UCSD-AML1 (cell line): Measurements from ENCODE around the gene FAU.

Experiments
- DNase-seq: peaks from one replicate; lab custom pipeline; 2025; ENCODE audit not compliant: unreplicated experiment; lab: John Stamatoyannopoulos, UW

FAU gene

DNA sequence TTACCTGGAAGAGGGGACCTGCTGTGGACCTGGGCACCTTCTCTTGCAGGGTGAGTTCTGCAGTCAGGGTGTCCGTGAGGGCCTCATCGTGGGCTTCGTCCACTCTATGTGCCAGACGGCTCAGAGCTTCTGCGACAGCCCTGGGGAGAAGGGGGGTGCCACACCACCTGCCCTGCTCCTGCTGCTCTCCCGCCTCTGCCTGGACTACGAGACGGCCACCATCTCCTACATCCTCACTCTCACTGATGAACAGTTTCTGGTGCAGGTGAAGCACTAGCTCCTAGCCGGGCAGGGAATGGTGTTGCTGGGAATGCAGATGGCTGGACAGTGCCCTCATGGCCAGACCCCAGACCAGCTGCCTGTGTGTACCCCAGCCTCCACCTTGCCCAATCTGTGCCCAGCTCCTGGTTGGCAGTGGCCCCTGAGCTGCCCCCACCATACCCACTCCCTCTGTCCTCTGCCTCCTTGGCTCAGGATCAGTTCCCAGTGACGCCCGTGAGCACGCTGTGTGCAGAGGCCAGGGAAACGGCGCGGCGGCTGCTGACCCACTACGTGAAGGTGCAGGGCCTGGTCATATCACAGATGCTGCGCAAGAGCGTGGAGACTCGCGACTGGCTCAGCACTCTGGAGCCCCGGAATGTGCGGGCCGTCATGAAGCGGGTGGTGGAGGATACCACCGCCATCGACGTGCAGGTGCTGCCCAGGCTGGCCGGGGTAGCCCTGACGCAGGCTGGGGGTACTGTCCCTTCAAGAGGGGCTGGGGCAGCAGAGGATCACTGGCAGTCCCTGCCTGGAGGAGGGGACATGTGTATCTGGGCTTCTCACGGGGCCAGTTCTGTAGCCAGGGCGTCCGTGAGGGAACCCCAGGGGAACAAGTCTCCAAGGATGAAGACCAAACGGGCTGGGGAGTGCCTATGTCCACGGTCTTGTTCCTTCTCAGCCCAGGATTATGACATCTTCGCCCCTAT, 12.4 kb downstream of the FAU start:
- DNase-seq, result no peak

DNA sequence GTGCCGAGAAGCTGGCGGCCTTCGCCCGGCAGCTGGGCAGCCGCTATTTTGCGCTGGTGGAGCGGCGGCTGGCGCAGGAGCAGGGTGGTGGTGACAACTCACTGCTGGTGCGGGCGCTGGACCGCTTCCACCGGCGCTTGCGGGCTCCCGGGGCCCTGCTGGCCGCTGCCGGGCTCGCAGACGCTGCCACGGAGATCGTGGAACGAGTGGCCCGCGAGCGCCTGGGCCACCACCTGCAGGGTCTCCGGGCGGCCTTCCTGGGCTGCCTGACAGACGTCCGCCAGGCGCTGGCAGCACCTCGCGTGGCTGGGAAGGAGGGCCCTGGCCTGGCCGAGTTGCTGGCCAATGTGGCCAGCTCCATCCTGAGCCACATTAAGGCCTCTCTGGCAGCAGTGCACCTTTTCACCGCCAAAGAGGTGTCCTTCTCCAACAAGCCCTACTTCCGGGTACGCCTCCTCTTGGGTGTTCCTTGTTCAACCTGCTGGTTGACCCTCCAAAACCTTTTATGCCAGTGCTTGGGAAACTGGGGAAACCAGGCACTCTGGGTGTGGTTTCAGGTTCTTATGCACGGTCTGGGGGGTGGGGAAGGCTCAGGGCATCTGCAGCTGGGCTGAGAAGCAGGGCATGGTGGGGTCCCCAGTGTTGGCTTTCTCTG, 13.3 kb downstream of the FAU start:
- no peak for DNase-seq

DNA sequence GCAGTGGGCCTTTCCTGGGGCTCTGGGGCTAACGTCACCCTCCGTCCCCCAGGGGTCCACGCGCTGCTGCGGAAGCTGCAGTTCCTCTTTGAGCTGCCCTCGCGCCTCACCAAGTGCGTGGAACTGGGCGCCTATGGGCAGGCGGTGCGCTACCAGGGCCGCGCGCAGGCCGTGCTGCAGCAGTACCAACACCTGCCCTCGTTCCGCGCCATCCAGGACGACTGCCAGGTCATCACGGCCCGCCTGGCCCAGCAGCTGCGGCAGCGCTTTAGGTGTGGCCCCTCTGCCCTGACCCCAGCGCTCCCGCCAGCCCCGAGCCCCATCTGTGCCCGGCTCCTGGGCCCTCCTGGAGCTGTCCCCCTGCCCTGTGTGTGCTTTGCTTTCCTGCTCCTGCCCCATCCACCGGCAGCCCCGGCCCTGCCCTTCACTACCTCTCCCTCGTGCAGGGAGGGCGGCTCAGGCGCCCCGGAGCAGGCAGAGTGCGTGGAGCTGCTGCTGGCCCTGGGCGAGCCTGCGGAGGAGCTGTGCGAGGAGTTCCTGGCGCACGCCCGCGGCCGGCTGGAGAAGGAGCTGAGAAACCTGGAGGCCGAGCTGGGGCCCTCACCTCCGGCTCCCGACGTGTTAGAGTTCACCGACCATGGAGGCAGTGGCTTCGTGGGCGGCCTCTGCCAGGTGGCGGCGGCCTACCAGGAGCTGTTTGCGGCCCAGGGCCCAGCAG, 14.0 kb downstream of the FAU start:
- no peak for DNase-seq

DNA sequence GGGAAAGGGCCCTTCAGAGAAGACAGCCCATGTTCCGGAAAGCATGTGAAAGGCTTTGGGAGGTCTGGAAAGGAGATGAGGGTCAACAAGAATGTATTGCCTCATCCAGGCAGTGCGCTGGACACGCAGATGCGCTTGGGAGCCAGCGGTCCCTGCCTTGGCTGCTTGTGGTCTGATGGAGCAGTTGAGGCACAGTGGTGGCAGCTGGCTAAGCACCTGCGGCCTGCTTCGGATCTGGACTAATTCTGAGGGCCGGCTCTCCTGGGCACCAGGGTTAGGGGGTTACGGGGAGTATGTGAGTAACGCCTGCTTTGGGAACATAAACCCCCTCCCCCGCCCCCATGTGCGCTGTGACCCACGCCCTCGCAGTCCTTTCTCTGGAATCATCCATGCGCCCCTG, 14.9 kb downstream of the FAU start:
- no peak for DNase-seq

DNA sequence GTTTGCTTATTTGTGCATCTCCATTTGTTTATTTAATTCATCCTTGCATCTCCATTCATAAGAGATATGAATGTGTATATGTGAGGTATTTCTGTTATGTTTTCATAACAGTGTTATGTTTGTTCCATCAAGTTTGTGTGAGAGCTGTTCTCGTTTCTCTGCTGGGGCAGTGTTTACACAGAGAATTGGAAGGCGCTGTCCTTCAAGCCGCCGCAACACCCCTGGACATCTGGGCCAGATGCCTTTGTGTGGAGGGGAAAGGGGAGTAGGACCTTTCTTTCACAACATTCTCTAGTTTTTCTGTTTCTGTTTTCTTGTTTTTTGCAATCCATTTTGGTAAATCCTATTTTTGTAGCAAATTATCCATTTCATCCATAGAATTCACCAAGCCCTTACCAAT, 17.3 kb downstream of the FAU start:
- DNase-seq, result no peak

DNA sequence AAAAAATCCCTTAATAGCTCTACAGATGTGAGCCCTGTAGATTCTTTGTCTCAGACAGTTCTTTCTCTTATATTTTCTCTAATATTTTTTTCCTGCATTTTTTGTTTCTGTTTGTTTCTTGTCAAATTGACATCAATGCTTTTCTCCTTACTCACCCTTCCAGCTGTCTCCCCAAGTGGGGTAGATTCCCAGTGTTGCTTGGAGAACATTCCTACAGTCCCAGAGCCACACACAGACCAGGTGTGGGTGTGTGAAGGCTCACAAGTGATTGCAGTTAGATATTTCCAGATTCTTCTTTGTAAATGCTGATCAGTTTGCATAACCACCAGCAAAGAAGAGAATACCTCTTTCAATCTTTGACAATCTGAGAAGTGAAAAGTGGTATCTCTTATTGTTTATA, 18.5 kb downstream of the FAU start:
- DNase-seq, result no peak

DNA sequence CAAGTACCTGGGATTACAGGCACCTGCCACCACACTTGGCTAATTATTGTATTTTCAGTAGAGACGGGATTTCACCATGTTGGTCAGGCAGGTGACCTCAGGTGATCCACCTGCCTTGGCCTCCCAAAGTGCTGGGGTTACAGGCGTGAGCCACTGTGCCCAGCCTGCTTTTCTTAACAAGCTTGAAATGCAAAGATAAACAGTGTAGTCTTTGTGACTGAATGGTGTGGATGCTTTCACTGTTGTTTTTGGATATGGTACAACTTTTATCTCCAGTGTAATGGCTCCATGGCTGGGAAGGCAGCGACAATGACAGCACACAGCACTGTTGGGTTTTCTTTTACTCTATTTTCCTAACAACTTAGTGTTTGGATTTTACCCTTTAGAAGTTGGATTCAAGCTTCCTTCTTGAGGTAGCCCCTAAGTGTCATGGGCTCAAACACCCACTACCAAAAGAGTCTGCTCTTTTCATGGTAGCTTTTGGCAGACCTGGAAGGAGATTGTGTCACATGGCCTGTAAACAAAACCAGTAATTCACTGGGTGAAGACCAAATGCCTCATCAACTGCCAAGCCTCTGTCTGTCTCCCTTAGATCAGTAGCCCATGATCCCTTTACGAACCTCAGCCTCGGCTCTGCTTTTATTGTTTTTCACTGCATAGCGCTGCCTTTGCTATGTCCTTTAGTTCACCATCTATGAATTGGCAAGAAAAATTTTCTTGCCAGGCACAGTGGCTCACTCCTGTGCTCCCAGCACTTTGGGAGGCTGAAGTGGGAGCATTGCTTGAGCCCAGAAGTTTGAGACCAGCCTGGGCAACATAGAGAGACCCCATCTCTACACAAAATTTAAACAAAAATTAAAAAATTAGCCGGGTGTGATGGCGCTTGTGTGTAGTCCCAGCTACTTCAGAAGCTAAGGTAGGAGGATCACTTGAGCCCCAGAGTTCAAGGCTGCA, 19.5 kb downstream of the FAU start:
- DNase-seq, result no peak

DNA sequence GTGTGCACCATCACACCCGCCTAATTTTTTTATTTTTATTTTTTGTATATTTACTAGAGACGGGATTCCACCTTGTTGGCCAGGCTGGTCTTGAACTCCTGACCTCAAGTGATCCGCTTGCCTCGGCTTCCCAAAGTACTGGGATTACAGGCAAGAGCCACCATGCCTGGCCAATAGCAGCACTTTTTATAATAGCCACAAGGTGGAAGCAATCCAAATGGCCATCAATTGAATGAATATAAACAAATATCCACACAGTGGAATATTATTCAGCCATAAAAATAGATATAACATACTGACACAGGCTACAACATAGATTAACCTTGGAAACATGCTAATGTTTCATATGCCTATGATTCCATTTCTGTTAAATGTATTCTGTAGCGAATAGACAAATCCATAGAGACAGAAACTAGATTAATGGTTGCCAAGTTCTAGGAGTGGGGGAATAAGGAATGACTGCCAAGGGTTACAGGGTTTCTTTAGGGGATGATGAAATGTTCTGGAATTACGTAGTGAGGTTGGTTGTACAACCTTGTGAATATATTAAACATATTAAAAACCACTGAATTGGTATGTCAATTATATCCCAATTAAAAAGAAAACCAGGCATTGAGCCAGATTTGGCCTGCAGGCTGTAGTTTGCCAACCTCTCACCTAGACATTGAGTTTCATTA, 21.1 kb downstream of the FAU start:
- DNase-seq, result no peak

DNA sequence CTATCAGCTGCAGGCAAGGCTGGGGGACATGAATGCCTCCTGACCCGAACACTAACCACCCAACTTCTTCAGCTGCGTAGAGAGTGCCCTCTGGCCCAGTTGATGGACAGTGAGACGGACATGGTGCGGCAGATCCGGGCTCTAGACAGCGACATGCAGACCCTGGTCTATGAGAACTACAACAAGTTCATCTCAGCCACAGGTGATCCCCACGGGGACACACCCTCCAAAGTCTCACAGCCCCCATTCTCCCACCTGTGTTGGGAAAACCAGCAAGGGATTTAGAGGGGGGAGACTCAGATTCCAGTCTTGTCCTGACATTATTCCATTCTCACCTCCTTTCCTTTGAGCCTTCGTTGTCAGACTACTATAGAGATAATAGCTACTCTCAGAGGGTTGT, 25.0 kb downstream of the FAU start:
- no peak for DNase-seq

DNA sequence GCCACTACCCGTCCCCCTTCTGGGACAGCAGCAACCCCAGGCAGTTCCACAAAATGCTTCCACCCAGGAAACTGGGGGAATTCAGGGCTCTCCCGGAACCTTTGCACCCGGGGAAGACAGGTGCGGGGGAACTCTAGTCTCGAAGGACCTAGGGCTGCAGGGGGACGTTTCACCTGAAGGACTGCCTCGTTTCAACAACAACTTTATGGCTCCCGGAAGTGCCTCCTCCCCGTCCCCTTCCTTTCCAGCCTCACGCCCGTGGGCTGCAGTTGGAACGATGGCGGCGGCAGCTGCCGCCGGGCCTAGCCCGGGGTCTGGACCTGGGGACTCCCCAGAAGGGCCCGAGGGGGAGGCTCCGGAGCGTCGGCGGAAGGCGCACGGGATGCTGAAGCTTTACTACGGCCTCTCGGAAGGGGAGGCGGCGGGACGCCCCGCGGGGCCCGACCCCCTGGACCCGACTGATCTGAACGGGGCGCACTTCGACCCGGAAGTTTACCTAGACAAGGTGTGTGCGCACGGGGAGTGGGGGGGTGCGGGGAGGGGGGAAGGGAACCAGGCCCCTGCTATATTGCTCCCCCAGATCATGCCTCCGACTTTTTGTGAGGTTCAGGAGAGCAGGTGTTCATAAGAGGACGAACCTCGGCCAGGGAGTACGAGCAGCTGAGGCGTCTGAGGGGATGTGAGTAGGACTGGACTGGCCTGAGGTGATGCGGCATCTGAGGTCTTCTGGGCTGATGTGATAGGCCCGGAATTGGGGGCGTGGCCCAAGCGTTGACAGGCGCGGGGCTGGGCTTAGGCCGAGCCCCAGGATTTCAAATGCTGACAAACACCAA, 25.7 kb downstream of the FAU start, which contains the start of gene VPS51:
Gene VPS51, plus strand, starts transcription at position 241 of the 833 bp plus-strand sequence. Its CDS starts 37 bp downstream, at position 278.
- DNase-seq, result peak; percentile 84

DNA sequence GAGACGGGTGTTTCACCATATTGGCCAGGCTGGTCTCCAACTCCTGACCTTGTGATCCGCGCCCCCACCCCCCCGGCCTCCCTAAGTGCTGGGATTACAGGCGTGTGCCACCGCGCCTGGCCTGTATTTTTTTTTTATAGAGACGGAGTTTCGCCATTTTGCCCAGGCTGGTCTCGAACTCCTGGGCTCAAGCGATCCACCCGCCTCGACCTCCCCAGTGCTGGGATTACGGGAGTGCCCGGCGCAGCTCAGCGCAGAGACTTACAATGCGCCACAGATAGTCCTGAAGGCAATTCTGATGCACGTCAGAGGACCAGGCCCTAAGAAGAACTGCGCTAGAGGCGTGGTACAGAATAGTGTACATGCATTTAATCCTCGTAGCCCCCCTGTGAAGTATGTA, 26.5 kb downstream of the FAU start:
- no peak for DNase-seq

DNA sequence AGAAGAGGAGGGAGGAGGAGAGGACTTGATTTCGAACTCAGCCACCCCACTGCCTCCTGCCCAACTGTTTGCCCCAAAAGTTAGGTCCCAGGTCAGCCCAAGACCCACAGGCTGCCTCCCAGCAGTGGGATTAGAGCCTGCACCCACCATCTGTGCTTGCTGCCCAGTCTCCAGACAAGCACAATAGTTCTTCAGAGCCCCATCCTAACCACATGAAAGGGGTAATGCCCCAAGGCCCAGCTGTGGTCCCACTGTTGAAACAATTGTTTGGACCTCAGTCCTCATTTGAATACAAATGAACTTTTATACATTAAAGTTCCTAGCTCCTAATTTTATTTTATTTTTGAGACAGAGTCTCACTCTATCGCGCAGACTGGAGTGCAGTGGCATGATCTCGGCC, 31.3 kb downstream of the FAU start:
- no peak for DNase-seq

DNA sequence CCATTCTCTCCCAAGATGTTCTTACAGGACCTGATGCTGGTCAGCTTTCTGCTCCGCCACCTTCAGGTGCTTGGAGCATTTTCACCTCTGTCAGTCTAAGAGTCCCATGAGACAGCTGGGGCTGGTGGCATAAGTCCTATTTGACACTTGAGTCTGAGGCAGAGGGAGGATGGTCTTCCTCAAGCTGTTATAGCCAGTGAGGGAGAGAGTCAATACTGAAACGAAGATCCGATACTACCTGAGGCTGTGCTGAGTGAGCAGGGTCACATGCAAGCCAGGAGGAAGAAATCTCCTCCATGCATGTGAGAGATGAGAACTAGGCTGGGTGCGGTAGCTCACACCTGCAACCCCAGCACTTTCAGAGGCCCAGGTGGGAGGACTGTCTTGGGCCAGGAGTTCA, 32.3 kb downstream of the FAU start:
- DNase-seq, result no peak

DNA sequence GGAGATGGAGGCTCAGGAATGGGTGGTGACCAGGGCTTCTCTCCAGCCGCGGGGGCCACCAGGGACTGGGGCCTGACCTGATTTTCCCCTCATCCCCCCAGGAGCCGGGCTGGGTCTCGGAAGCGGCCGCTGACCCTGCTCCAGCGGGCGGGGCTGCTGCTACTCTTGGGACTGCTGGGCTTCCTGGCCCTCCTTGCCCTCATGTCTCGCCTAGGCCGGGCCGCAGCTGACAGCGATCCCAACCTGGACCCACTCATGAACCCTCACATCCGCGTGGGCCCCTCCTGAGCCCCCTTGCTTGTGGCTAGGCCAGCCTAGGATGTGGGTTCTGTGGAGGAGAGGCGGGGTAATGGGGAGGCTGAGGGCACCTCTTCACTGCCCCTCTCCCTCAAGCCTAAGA, 34.1 kb downstream of the FAU start:
- DNase-seq, result no peak

DNA sequence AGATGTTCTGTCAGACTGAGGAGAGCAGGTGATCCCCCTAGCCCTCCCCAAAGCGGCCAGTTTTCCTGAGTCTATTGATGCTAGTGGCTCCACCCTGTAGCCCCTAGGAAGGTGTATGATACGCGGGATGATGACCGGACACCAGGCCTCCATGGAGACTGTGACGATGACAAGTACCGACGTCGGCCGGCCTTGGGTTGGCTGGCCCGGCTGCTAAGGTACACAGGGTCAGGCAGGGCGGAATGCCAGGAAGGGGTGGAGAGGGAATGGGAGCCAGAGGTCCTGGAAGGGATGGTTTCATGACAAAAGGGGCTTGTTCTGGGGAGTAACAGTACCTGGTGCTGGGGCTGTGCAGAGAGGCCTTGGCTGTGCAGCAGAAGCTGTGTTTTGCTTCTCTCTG, 34.7 kb downstream of the FAU start:
- DNase-seq, result no peak

DNA sequence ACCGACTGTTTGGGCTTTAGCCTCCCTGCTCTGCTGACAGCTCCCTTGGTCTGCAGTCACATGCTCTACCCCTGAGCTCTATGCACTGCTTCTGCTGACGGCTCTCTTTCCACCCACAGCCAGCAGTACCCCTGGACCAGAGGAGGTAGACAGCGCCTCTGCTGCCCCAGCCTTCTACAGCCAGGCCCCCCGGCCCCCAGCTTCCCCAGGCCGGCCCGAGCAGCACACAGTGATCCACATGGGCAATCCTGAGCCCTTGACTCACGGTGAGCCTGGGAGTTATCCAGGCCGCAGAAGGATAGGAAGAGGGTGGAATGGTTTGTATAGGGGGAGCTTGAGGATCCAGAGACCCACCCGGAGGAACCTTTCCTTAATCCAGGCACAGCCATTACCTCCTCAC, 35.1 kb downstream of the FAU start:
- no peak for DNase-seq

DNA sequence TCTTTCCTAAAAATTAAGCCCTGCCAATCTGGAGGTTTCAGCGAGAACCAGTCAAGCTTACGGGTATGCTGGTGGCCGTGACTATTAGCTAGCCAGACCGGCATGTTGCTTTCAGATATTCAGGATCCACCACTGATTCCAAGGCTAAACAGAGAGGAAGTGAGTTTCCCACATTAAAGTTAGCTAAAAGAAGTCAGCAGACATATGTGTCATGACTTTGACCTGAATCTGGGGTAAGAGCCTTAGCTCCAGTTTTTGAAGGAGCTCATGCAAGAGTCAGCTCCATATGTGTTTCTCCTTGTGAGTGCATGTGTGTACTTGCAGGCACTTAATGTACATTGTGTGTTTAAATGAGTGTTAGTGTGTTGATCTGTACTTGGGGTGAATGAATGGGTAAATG, 36.5 kb downstream of the FAU start:
- no peak for DNase-seq

DNA sequence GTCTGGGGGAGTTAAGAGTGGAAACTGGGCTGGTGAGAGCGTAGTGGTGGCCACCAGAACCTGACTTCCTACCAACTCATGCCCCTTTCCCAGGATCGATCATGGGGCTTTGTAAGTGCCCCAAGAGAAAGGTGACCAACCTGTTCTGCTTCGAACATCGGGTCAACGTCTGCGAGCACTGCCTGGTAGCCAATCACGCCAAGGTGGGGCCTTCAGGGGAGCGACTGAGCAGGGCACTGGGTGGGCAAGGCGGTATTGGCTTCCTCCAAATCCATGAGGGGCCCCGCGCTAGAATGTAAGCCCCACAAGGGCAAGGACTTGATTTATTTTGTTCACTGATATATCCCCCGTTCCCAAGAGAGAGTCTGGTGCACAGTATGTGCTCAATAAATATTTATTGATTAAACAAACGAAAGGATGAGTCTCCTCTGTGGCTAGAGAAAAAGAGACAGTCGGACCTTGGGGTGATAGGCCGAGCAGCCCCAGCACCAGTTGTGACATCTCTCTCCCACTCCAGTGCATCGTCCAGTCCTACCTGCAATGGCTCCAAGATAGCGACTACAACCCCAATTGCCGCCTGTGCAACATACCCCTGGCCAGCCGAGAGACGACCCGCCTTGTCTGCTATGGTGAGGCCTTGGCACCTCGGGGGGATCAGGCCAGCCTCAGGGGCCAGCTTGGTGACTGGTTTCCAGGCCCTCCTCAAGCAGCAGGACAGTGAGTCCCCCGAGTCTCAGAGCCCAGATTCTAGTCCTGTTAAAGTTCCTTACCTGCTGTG, 37.1 kb downstream of the FAU start:
- DNase-seq, result no peak
